ENCODE data around the gene NUDT3.
A peak's percentile ranks its signal among the peaks of the same experiment; 100 is the strongest.

Gene NUDT3

GRCh38 chr6:34318499-34319470 is 73.7 kb downstream of the NUDT3 start:
- no peak for DNase-seq

GRCh38 chr6:34317882-34318498 is 74.5 kb downstream of the NUDT3 start:
- DNase-seq: no peak

GRCh38 chr6:34317172-34317477 is 75.3 kb downstream of the NUDT3 start:
- DNase-seq: no peak

- DNase-seq: no peak
Measured at GRCh38 chr6:34316431-34317171, 75.9 kb downstream of the NUDT3 start.

- no peak for DNase-seq
Measured at GRCh38 chr6:34315780-34316179, 76.7 kb downstream of the NUDT3 start.

DNA sequence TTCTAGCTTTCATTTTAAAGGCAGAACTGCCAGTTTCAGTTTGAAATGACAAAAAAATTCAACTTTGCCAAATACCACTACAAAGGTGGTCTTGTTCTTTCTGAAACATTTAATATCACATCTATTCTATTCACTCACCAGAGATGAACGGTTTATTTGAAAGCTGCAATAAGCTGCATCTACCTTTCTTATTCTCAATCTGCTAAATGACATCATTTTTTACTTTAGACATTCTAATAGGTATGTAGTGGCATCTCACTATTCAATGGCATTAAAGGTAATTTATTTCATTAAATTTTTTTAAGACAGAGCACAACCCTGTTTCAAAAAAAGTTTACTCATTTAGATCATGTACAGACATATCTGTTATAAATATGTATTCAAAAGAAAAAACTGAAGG is 77.2 kb downstream of the NUDT3 start:
- DNase-seq: no peak

DNA sequence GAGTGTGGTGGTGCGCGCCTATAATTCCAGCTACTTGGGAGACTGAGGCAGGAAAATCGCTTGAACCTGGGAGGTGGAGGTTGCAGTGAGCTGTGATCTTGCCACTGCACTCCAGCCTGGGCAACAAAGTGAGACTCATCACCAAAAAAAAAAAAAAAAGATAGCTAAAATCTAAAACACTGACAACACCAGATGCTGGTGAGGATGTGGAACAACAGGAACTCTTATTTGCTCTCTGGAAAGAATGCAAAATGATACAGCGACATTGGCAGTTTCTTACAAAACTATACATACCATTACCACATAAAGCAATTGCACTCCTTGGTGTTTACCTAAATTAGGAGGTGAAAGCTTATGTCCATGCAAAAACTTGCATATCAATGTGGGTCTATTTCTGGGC is 80.2 kb downstream of the NUDT3 start:
- no peak for DNase-seq

- no peak for DNase-seq
Measured at GRCh38 chr6:34310817-34311216, 81.7 kb downstream of the NUDT3 start.

GRCh38 chr6:34308483-34308882 is 84.0 kb downstream of the NUDT3 start:
- no peak for DNase-seq

GRCh38 chr6:34305982-34306708 is 86.3 kb downstream of the NUDT3 start:
- DNase-seq: peak; percentile 9

- no peak for DNase-seq
Measured at GRCh38 chr6:34305497-34305896, 87.0 kb downstream of the NUDT3 start.

DNA sequence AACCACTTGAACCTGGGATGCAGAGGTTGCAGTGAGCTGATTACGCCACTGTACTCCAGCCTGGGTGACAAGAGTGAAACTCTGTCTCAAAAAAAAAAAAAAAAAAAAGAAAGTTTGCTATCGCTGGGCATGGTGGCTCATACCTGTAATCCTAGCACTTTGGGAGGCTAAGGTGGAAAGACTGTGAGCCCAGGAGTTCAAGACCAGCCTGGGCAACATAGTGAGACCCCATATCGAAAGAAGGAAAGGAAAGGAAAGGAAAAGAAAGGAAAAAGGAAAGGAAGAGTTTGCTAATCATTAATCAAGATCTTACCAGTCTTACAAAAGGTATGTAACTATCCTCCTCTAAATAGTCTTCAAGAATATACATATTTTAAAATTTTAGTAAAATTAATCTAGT is 88.3 kb downstream of the NUDT3 start:
- no peak for DNase-seq

GRCh38 chr6:34302929-34303328 is 89.5 kb downstream of the NUDT3 start:
- DNase-seq: no peak

DNA sequence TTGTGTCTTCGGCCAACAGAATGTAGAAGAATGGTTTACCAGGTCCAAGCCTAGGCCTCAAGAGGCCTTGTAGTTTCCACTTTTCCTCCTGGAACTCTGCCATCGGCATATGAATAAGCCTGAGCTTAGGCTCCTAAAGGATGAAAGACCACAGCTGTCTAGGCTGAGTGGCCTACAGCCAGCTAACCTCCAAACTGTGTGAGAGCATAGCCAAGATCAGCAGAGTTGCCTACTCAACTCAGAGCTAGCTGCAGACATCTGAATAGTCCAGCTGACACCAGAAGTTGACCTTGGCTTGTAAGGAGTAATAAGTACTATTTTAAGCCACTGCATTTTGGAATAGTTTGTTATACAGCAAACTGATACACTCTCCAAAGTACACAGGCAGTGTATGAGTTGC is 91.1 kb downstream of the NUDT3 start:
- no peak for DNase-seq

DNA sequence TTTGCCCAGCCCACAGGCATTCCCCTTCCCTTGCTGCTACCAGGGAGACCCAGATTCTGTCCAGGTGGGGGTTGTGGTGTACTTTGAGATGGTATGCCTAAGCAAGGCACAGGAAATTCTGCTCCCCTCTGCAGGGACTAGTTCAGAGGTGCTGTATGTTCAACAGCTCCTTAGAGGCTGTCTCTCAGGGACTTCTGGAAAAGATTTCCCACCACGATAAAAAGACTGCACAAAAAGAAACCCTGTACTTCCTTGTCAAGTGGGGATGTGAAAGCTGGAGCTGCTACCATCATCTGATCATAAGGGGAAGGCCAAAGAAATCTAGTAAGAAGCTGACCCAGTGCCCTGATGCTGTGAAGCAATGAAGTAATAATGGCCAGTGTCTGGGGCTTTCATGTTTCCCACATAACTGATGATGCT is 92.1 kb downstream of the NUDT3 start:
- no peak for DNase-seq

- no peak for DNase-seq
Measured at GRCh38 chr6:34298941-34299340, 93.5 kb downstream of the NUDT3 start.

- DNase-seq: no peak
Measured at GRCh38 chr6:34295721-34296120, 96.7 kb downstream of the NUDT3 start.

DNA sequence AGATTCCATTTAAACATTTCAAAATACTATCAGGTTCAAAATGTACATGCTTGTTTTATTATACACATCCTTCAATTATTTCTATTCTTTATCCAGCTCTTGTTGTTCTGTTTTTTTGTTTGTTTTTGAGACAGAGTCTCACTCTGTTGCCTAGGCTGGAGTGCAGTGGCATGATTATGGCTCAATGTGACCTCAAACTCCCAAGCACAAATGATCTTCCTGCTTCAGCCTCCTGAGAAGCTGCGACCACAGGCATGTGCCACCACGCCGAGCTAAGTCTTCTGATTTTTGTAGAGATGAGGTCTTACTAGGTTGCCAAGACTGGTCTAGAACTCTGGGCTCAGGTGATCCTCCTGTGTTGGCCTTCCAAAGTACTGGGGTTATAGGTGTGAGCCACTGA is 99.5 kb downstream of the NUDT3 start:
- DNase-seq: no peak

DNA sequence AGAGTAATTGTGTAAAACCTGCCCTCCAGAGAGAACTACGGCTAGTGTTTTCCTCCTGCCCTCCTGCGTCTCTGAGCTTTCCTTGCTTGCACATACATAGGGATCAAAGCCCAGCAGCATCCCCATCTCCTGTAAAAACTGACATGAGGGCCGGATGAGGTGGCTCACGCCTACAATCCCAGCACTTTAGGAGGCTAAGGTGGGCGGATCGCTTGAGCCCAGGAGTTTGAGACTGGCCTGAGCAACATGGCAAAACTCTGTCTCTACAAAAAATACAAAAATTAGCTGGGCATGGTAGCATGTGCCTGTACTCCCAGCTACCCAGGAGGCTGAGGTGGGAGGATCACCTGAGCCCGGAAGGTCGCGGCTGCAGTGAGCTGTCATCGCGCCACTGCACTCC is 103.3 kb downstream of the NUDT3 start:
- DNase-seq: no peak

DNA sequence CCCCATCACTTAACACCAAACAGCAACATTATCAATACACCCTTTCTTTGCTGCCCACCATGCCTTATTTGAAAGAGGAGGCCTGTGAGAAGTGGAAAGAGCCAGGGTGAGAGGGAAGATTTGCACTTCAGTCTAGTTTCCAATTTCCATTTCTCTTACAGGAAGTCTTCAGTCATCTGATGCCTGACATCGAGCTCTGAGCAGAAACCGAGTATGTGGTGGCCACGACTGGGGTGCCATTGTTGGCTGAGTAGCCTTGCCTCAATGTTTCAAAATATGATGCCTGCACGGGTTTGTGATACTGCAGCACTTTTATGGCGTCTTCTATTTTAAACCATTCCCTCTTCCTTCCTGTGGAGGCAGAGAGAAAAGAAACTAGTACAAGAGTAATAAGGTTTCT is 103.9 kb downstream of the NUDT3 start:
- DNase-seq: no peak

DNA sequence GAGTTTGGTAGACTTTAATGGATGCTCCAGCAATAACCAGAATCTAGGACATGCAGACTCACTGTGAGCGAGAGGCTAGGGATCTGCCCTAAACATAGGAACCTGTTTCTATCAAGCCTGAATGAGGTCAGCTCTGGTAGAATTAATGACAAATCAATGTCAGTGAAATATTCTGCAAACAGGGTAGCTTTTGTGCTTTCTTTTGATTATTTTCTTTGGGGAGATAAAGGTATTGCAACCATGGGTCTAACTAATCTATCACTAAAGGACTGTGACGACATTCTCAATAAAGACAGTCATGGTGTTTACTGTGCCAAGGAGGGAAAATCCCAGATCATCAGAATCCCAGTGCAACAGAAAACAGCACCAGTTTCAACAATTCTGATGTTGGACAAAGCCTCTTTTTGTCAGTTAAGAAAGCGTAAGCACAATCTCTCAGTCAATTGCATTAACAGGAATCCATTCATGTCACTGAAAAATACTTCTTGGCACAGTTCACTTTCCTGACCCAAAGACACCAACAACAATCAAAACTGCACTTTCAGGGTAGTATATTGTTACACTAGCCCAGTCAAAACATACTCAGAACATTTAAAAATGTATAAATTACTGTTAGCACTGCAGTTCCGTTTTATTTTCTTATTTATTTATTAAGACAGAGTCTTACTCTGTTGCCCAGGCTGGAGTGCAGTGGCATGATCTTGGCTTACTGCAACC is 106.9 kb downstream of the NUDT3 start:
- DNase-seq: no peak

Measured in NCI-H1105 treated with DMSO at 0.1 percent for 48 hours (cell line).